ENCODE data around the gene MOSMO. TPM values are rescaled to one million over a fixed set of nuclear protein-coding genes. Genes with fewer than 3 reads are reported as not detected.

Gene MOSMO
- total and polyA plus RNA-seq, 4 donors = 3.9 to 13.6 (median 4.5) TPM

GRCh38 chr16:22078656-22079055 is 70.7 kb downstream of the MOSMO start:
- Histone ChIP-seq H3K9me3 (ENCODE audit: control insufficient read depth in 4 of 4, low read length in 3 of 4) (no peaks in the 10 kb centered on the region), H3K4me1 (ENCODE audit: control insufficient read depth in 4 of 4, insufficient read depth in 4 of 4, low read length in 3 of 4) (no peaks in the 10 kb centered on the region), H3K27ac (ENCODE audit: low read depth in 1 of 2, low read length in 2 of 2) (no peak overlapping the region), H3K36me3 (ENCODE audit: control insufficient read depth in 4 of 4, insufficient read depth in 3 of 4, low read depth in 1 of 4, low read length in 3 of 4) (peaks cover 0 to 2% (median under 1%) of the 10 kb centered on the region in 4 donors), H3K9ac (ENCODE audit: low read depth in 1 of 2, low read length in 2 of 2) (no peak overlapping the region), H3K27me3 (ENCODE audit: control insufficient read depth in 4 of 4, insufficient read depth in 4 of 4, low read length in 3 of 4) (no peaks in the 10 kb centered on the region), H3K4me3 (ENCODE audit: low read depth in 1 of 3, low read length in 3 of 3) (no peak overlapping the region)
- TF ChIP-seq RXRA (IDR thresholded peaks at IDR 0.05) (no peak), TAF1 (conservative IDR thresholded peaks at IDR 0.05) (no peak), NR2F2 (IDR thresholded peaks at IDR 0.05) (no peak), ATF3 (IDR thresholded peaks at IDR 0.05) (no peak), JUND (IDR thresholded peaks at IDR 0.05) (no peak), ZBTB33 (IDR thresholded peaks at IDR 0.05) (no peak), FOXA2 (IDR thresholded peaks at IDR 0.05) (no peak), HNF4G (IDR thresholded peaks at IDR 0.05) (no peak), FOXA1 (IDR thresholded peaks at IDR 0.05) (no peak), GABPA (IDR thresholded peaks at IDR 0.05 in 1 of 2, conservative IDR thresholded peaks at IDR 0.05 in 1 of 2) (no peak), RAD21 (IDR thresholded peaks at IDR 0.05) (no peak)
- TF ChIP-seq, protein P1, sequence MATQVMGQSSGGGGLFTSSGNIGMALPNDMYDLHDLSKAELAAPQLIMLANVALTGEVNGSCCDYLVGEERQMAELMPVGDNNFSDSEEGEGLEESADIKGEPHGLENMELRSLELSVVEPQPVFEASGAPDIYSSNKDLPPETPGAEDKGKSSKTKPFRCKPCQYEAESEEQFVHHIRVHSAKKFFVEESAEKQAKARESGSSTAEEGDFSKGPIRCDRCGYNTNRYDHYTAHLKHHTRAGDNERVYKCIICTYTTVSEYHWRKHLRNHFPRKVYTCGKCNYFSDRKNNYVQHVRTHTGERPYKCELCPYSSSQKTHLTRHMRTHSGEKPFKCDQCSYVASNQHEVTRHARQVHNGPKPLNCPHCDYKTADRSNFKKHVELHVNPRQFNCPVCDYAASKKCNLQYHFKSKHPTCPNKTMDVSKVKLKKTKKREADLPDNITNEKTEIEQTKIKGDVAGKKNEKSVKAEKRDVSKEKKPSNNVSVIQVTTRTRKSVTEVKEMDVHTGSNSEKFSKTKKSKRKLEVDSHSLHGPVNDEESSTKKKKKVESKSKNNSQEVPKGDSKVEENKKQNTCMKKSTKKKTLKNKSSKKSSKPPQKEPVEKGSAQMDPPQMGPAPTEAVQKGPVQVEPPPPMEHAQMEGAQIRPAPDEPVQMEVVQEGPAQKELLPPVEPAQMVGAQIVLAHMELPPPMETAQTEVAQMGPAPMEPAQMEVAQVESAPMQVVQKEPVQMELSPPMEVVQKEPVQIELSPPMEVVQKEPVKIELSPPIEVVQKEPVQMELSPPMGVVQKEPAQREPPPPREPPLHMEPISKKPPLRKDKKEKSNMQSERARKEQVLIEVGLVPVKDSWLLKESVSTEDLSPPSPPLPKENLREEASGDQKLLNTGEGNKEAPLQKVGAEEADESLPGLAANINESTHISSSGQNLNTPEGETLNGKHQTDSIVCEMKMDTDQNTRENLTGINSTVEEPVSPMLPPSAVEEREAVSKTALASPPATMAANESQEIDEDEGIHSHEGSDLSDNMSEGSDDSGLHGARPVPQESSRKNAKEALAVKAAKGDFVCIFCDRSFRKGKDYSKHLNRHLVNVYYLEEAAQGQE (IDR thresholded peaks at IDR 0.05) = no peak
- no peak for DNase-seq (ENCODE audit: low spot score)
- WGBS = 93% methylated on average over 1 of the region's 1 CpG

DNA sequence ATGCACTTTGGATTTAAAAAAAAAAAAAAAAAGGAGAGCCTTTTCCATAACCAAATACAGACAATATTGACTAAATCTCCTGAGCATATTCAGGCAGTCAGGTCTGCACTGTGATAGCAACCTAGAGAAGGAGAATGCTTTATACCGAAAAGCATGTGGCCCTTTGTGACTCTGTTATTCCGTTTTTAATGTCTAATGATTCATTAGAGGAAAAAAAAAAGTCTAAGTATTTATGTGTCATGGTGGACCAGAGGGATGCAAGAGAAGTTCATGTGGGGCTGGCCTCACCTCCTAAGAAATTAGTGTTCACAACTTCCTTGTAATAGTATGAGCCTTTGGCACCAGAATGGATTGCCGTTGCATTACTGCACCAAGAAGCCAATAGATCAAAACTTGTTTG is 73.1 kb downstream of the MOSMO start:
- no peak overlapping the region for H3K9ac ChIP-seq (ENCODE audit: low read depth in 1 of 2, low read length in 2 of 2)
- no peak for TF ChIP-seq TAF1 (conservative IDR thresholded peaks at IDR 0.05)
- WGBS = 93% methylated on average over 3 of the region's 3 CpGs
- H3K4me3 ChIP-seq (ENCODE audit: low read depth in 1 of 3, low read length in 3 of 3) = no peak overlapping the region
- H3K4me1 ChIP-seq (ENCODE audit: control insufficient read depth in 4 of 4, insufficient read depth in 4 of 4, low read length in 3 of 4) = no peaks in the 10 kb centered on the region
- H3K36me3 ChIP-seq (ENCODE audit: control insufficient read depth in 4 of 4, insufficient read depth in 3 of 4, low read depth in 1 of 4, low read length in 3 of 4) = peaks cover 0 to 3% (median 2%) of the 10 kb centered on the region in 4 donors
- no peak overlapping the region for H3K27ac ChIP-seq (ENCODE audit: low read depth in 1 of 2, low read length in 2 of 2)
- H3K9me3 ChIP-seq (ENCODE audit: control insufficient read depth in 4 of 4, low read length in 3 of 4) = no peaks in the 10 kb centered on the region
- DNase-seq (ENCODE audit: low spot score) = no peak
- H3K27me3 ChIP-seq (ENCODE audit: control insufficient read depth in 4 of 4, insufficient read depth in 4 of 4, low read length in 3 of 4) = no peaks in the 10 kb centered on the region

DNA sequence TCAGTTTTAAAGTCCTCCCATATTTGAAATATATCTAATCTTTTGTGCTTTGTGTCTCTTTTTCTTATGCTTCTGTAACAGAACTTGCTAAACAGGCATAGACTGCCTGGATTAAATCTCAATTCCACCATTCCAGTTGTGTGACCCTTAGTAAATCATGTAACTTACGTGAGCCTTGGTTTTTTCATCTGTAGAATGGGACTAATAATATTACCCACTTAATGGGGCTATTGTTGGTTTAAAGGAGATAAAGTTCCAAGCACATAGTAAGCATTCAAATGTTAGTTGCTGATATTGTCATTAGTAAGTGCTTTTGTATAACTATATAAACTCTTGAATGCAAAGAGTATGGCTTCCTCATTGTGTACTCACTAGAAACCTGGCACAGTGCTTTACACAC is 78.5 kb downstream of the MOSMO start:
- peaks cover 0 to 4% (median 2%) of the 10 kb centered on the region in 4 donors for H3K36me3 ChIP-seq (ENCODE audit: control insufficient read depth in 4 of 4, insufficient read depth in 3 of 4, low read depth in 1 of 4, low read length in 3 of 4)

More for the DNA sequence above, 78.5 kb downstream of the MOSMO start:
- no peak for DNase-seq (ENCODE audit: low spot score)
- WGBS = 97% methylated on average over 1 of the region's 1 CpG
- no peaks in the 10 kb centered on the region for H3K9me3 ChIP-seq (ENCODE audit: control insufficient read depth in 4 of 4, low read length in 3 of 4)
- no peak overlapping the region for H3K9ac ChIP-seq (ENCODE audit: low read depth in 1 of 2, low read length in 2 of 2)
- H3K27me3 ChIP-seq (ENCODE audit: control insufficient read depth in 4 of 4, insufficient read depth in 4 of 4, low read length in 3 of 4) = no peaks in the 10 kb centered on the region
- no peak overlapping the region for H3K4me3 ChIP-seq (ENCODE audit: low read depth in 1 of 3, low read length in 3 of 3)
- no peak overlapping the region for H3K27ac ChIP-seq (ENCODE audit: low read depth in 1 of 2, low read length in 2 of 2)
- H3K4me1 ChIP-seq (ENCODE audit: control insufficient read depth in 4 of 4, insufficient read depth in 4 of 4, low read length in 3 of 4) = no peaks in the 10 kb centered on the region
- TF ChIP-seq FOXA1 (IDR thresholded peaks at IDR 0.05) (no peak), EGR1 (IDR thresholded peaks at IDR 0.05; ENCODE audit: low read depth in 2 of 2) (no peak), RXRA (IDR thresholded peaks at IDR 0.05) (no peak), YY1 (IDR thresholded peaks at IDR 0.05) (no peak)

Data from liver (tissue), 9 donors.